Mesendoderm (in vitro differentiated cells): ENCODE results near the gene TBX6.
"Not testable (repeated sequence)": the region's sequence is repeated elsewhere in the genome, so short reads cannot be mapped to it uniquely, and the experiment has no call there.

ENCODE experiments used
- DNase-seq: peaks from one replicate; pipeline ENCODE4 v3.0.0; 2013
- H2AK5ac ChIP-seq: 2 replicates; pipeline ENCODE4 v1.6.1; 2013; ENCODE audit warnings: low read length, inconsistent platforms
- H2BK120ac ChIP-seq: 2 replicates; pipeline ENCODE4 v1.6.1; 2013; ENCODE audit warnings: low read depth, mild to moderate bottlenecking, low read length, moderate library complexity, mixed read lengths
- H2BK15ac ChIP-seq: replicated peaks from 2 replicates; pipeline ENCODE4 v1.6.1; 2013; ENCODE audit warnings: low read depth, mild to moderate bottlenecking, moderate library complexity
- H2BK5ac ChIP-seq: 2 replicates; pipeline ENCODE4 v1.6.1; 2013; ENCODE audit warnings: low read length, inconsistent platforms
- H3K18ac ChIP-seq: 2 replicates; pipeline ENCODE4 v1.6.1; 2013; ENCODE audit warnings: mild to moderate bottlenecking, low read length, mixed read lengths
- H3K23ac ChIP-seq: one replicate; pipeline ENCODE4 v1.6.1; 2013; ENCODE audit warnings: low read length
- H3K27ac ChIP-seq: 2 replicates; pipeline ENCODE4 v1.5.1; 2013; ENCODE audit warnings: low read depth, mild to moderate bottlenecking, inconsistent platforms, low read length, moderate library complexity
- H3K27me3 ChIP-seq: 2 replicates; pipeline ENCODE4 v1.6.1; 2013; ENCODE audit warnings: low read length, control low read depth, mild to moderate bottlenecking, inconsistent platforms; ENCODE audit not compliant: insufficient read depth, poor library complexity
- H3K36me3 ChIP-seq: 2 replicates; pipeline ENCODE4 v1.6.1; 2013; ENCODE audit warnings: low read length, inconsistent platforms; ENCODE audit not compliant: control insufficient read depth, insufficient read depth
- H3K4ac ChIP-seq: one replicate; pipeline ENCODE4 v1.6.1; 2013; ENCODE audit warnings: low read depth, mild to moderate bottlenecking, low read length, moderate library complexity
- H3K4me1 ChIP-seq: 2 replicates; pipeline ENCODE4 v1.6.1; 2013; ENCODE audit warnings: low read depth, low read length, inconsistent platforms; ENCODE audit not compliant: control insufficient read depth
- H3K4me2 ChIP-seq: 2 replicates; pipeline ENCODE4 v1.6.1; 2013; ENCODE audit warnings: low read length
- H3K4me3 ChIP-seq: 2 replicates; pipeline ENCODE4 v1.5.1; 2013; ENCODE audit warnings: mild to moderate bottlenecking, low read length
- H3K56ac ChIP-seq: one replicate; pipeline ENCODE4 v1.6.1; 2013; ENCODE audit warnings: low read length
- H3K79me1 ChIP-seq: 2 replicates; pipeline ENCODE4 v1.6.1; 2013; ENCODE audit warnings: low read length, inconsistent platforms
- H3K79me2 ChIP-seq: 2 replicates; pipeline ENCODE4 v1.6.1; 2013; ENCODE audit warnings: mild to moderate bottlenecking, low read length; ENCODE audit not compliant: control insufficient read depth, insufficient read depth
- H3K9ac ChIP-seq: 2 replicates; pipeline ENCODE4 v1.6.1; 2013; ENCODE audit warnings: low read length, inconsistent platforms
- H4K5ac ChIP-seq: one replicate; pipeline ENCODE4 v1.6.1; 2013; ENCODE audit warnings: low read length
- H4K8ac ChIP-seq: one replicate; pipeline ENCODE4 v1.6.1; 2013; ENCODE audit warnings: low read depth, mild to moderate bottlenecking, control low read depth, low read length, moderate library complexity
- WGBS: extraction: QIAGEN DNeasy Blood & Tissue Kit; methylation state at CpG from one replicate; pipeline ENCODE4 v1.1.7; 2013; ENCODE audit warnings: low lambda C conversion rate, missing lambda C conversion rate; ENCODE audit not compliant: insufficient coverage; ENCODE audit errors: extremely low coverage; 5-methylcytosine and 5-hydroxymethylcytosine counted together

TBX6 gene

DNA sequence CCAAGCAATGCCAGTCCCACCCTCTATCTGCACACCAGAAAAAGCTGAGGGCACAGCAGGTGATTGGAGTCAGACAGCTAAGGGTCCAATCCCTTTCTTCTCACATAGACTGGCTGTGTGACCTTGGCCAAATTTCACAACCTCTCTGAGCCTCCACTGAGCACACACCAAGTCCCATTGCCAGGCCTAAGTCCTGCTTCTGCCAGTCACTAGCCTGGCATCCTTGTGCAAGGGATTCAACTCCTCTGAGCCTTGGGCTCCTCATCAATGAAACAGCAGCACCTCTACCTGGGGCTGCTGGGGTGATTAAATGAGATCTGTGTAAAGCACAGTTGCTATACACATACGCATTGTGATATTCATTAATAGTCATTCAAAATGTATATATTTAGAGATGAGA, 45.1 kb downstream of the TBX6 start:
- Histone ChIP-seq H3K27me3 (no peaks in the 10 kb centered on the region), H3K23ac (no peak overlapping the region), H3K4me2 (no peak overlapping the region), H3K56ac (no peak overlapping the region), H3K27ac (no peak overlapping the region), H3K79me2 (no peaks in the 10 kb centered on the region), H3K9ac (no peak overlapping the region), H2BK5ac (no peak overlapping the region), H2BK120ac (no peak overlapping the region), H3K4me3 (no peak overlapping the region), H3K4me1 (no peaks in the 10 kb centered on the region), H3K79me1 (no peaks in the 10 kb centered on the region), H3K4ac (no peak overlapping the region), H2BK15ac (no peak overlapping the region), H3K36me3 (no peaks in the 10 kb centered on the region), H4K8ac (no peak overlapping the region), H4K5ac (no peak overlapping the region), H3K18ac (no peak overlapping the region), H2AK5ac (no peak overlapping the region)
- DNase-seq = no peak
- no CpG with 5 or more reads among the region's 1 CpG for WGBS

DNA sequence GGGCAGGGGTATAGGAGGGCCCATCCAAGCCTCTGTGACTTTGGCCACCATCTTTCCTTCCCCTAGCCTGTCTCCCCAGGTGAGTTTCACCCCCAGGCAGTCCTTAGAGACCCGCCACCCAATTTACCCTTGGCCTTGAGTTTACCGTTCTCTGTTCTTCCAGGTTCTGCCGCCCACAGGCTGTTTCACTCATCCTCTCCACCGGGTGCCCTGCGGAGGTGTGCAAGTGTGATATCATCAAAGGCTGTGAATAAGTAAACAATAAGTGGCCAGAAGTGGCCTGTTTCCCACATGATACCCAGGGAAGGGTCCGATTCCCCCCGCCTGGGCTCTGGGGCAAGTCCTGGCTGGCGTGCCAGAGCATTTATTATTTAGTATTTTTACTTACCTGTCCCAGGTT, 45.5 kb downstream of the TBX6 start:
- no peak overlapping the region for H3K23ac ChIP-seq
- H3K4me3 ChIP-seq = no peak overlapping the region
- no peak overlapping the region for H3K27ac ChIP-seq
- no CpG with 5 or more reads among the region's 8 CpGs for WGBS
- H3K4ac ChIP-seq = no peak overlapping the region
- no peak overlapping the region for H3K9ac ChIP-seq
- H4K5ac ChIP-seq = no peak overlapping the region
- no peaks in the 10 kb centered on the region for H3K79me1 ChIP-seq
- no peak overlapping the region for H3K18ac ChIP-seq
- H2BK5ac ChIP-seq = no peak overlapping the region
- no peaks in the 10 kb centered on the region for H3K79me2 ChIP-seq
- no peak overlapping the region for H3K56ac ChIP-seq
- no peak for DNase-seq
- H3K27me3 ChIP-seq = no peaks in the 10 kb centered on the region
- no peak overlapping the region for H2BK15ac ChIP-seq
- H3K4me2 ChIP-seq = no peak overlapping the region
- no peak overlapping the region for H4K8ac ChIP-seq
- H3K4me1 ChIP-seq = no peaks in the 10 kb centered on the region
- no peaks in the 10 kb centered on the region for H3K36me3 ChIP-seq
- H2AK5ac ChIP-seq = no peak overlapping the region
- H2BK120ac ChIP-seq = no peak overlapping the region

DNA sequence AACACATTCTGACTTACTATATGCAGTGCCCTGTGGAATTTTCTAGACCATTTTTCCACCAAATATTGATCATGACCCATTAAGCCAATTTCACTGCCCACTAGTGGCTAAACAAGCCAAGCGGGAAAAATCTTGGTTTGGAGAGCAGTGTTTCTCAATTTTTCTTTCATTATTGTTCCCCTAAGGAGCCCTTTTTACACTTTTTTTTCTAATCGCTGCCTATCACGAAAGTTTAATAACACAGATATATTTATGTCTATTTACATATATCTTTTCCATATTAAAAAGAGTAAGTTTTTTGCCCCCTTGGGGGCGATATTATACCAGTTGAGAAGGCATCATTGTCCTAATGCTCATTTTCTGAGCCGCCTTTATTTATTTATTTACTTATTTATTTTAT, 49.9 kb downstream of the TBX6 start:
- Histone ChIP-seq H3K27me3 (no peaks in the 10 kb centered on the region), H3K9ac (no peak overlapping the region), H3K79me2 (no peaks in the 10 kb centered on the region), H3K4me1 (no peaks in the 10 kb centered on the region), H3K27ac (no peak overlapping the region), H3K18ac (no peak overlapping the region), H3K79me1 (no peaks in the 10 kb centered on the region), H2BK120ac (no peak overlapping the region), H3K4me3 (no peak overlapping the region), H3K36me3 (no peaks in the 10 kb centered on the region), H3K23ac (no peak overlapping the region), H3K4ac (no peak overlapping the region), H3K4me2 (no peak overlapping the region), H4K5ac (no peak overlapping the region), H2BK5ac (no peak overlapping the region), H2AK5ac (no peak overlapping the region), H3K56ac (no peak overlapping the region), H4K8ac (no peak overlapping the region), H2BK15ac (no peak overlapping the region)
- DNase-seq = no peak
- 100% methylated on average over 1 of the region's 5 CpGs for WGBS

DNA sequence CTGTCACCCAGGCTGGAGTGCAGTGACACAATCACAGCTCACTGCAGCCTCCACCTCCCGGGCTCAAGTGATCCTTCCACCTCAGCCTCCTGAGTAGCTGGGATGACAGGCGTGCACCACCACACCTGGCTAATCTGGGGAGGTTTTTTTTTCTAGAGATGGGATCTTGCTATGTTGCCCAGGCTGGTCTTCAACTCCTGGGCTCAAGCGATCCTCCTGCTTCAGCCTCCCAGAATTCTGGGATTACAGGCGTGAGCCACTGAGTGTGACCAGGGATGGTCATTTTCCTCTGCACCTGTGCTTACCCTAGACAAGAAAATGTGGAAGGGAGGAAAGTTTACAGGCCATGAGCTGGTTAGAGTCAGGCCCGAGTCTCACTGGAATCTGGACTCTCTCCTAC, 51.0 kb downstream of the TBX6 start:
- not testable (repeated sequence) for H4K5ac ChIP-seq, H3K56ac ChIP-seq, H3K9ac ChIP-seq, H3K27me3 ChIP-seq, H3K79me2 ChIP-seq, DNase-seq, H4K8ac ChIP-seq, H3K4me3 ChIP-seq, H2BK5ac ChIP-seq, H2BK15ac ChIP-seq, H3K79me1 ChIP-seq, H3K36me3 ChIP-seq, H2BK120ac ChIP-seq, H3K27ac ChIP-seq, H3K4me2 ChIP-seq, H3K18ac ChIP-seq, H3K4me1 ChIP-seq, H2AK5ac ChIP-seq, H3K23ac ChIP-seq, H3K4ac ChIP-seq
- WGBS = no CpG with 5 or more reads among the region's 5 CpGs

DNA sequence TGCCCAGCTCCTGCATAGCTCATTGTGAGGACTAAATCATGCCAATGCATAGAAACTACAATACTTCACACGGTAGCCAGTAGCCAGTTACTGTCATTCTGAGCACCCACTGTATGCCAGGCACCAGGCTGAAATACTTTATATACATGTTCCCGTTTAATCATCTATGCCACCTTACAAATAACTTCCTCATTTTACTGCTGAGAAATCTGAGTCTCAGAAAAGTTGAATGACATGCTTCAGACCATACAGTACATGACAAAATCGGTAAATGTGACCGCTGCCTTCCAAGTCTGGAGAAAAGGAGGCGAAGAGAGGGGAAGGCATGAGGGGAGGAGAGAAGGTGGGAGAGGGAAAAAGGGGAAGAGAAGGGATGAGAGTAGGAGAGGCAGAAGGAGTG, 51.5 kb downstream of the TBX6 start:
- Histone ChIP-seq H3K4me1 (no peaks in the 10 kb centered on the region), H3K9ac (no peak overlapping the region), H3K79me1 (no peaks in the 10 kb centered on the region), H4K8ac (no peak overlapping the region), H3K27me3 (no peaks in the 10 kb centered on the region), H3K36me3 (no peaks in the 10 kb centered on the region), H3K23ac (no peak overlapping the region), H3K4me2 (no peak overlapping the region), H3K4me3 (no peak overlapping the region), H3K4ac (no peak overlapping the region), H2BK120ac (no peak overlapping the region), H2BK15ac (no peak overlapping the region), H3K18ac (no peak overlapping the region), H3K56ac (no peak overlapping the region), H3K27ac (no peak overlapping the region), H3K79me2 (no peaks in the 10 kb centered on the region), H2AK5ac (no peak overlapping the region), H2BK5ac (no peak overlapping the region), H4K5ac (no peak overlapping the region)
- WGBS = no CpG with 5 or more reads among the region's 5 CpGs
- DNase-seq = no peak
